Sigmoid colon (tissue), 4 donors: Measurements from ENCODE around the gene BRI3.

Experiments used
- CTCF ChIP-seq, 4 experiments: fragments of 450-650 bp in 3 of 4; fragments of 200-600 bp in 1 of 4; IDR thresholded peaks; one replicate each; pipeline ENCODE4 v1.5.1; 2016 to 2019; ENCODE audit warnings: antibody characterized with exemption in 4 of 4, mild to moderate bottlenecking in 3 of 4, moderate library complexity in 2 of 4
- EP300 ChIP-seq, 4 donors: sonication (generic); formaldehyde crosslinking; IDR thresholded peaks; one replicate each; pipeline ENCODE4 v1.6.1; 2017; ENCODE audit warnings: antibody characterized with exemption in 4 of 4
- POLR2A ChIP-seq, 2 donors: fragments of 450-650 bp; IDR thresholded peaks; one replicate each; pipeline ENCODE4 v1.6.1; 2016; ENCODE audit warnings: antibody characterized with exemption in 2 of 2, mild to moderate bottlenecking in 2 of 2, moderate library complexity in 2 of 2
- POLR2AphosphoS5 ChIP-seq, 4 donors: sonication (generic); formaldehyde crosslinking; IDR thresholded peaks; one replicate each; pipeline ENCODE4 v1.6.1; 2017; ENCODE audit warnings: antibody characterized with exemption in 4 of 4

- no peak for TF ChIP-seq EP300 (IDR thresholded peaks at IDR 0.05)
- no peak for TF ChIP-seq CTCF (IDR thresholded peaks at IDR 0.05)
- no peak for TF ChIP-seq POLR2A (IDR thresholded peaks at IDR 0.05)
- no peak for TF ChIP-seq POLR2AphosphoS5 (IDR thresholded peaks at IDR 0.05)
Measured at GRCh38 chr7:98254516-98254915, 27.0 kb upstream of the BRI3 start.
